GM12864 (cell line): ENCODE data around the gene CCDC6.

ENCODE experiments used
- DNase-seq: peaks from one replicate; pipeline ENCODE4 v3.0.0-alpha.2; 2011; ENCODE audit warnings: low read depth
- H3K4me3 ChIP-seq: 2 replicates; pipeline ENCODE4 v1.5.1; 2011; ENCODE audit warnings: mild to moderate bottlenecking, low read depth, low read length, control low read depth
- TF ChIP-seq, protein P1 (sequence below): IDR thresholded peaks from 2 replicates; pipeline ENCODE4 v1.5.1; 2011; ENCODE audit warnings: low read depth, mild to moderate bottlenecking, moderate library complexity, low read length, control low read depth, inconsistent platforms; ENCODE audit errors: missing control alignments

CCDC6 gene

DNA sequence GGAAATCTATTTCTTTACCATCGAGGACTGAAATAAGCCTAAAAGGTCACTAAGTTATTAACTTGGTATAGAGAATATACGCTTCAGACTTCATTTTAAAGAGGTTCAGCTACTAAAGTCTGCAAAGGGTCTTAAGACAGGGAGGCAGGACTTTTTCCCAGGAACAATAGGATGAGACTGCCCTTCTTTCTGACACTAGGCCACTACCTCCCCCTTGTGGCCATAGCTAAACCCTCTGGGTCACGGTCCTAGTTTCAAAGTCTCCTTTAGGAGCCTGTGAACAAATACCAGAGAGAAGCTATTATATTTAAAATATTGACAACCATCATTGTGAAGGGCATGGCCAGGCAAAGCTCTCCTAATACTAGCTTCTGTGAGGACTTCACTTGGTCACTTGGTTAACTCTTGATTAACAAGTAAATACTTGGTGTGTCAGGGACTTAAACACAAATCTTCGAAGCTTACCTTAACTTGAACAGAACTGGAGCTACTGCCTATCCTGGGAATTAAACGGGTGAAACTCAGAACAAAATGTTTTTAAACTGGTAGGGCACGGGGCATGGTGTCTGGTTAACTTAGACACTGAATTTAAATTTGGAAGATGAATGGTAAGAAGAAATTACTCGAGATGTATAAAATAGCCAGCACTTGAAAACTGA is 75.6 kb downstream of the CCDC6 start:
- DNase-seq: no peak
- TF ChIP-seq, protein P1, sequence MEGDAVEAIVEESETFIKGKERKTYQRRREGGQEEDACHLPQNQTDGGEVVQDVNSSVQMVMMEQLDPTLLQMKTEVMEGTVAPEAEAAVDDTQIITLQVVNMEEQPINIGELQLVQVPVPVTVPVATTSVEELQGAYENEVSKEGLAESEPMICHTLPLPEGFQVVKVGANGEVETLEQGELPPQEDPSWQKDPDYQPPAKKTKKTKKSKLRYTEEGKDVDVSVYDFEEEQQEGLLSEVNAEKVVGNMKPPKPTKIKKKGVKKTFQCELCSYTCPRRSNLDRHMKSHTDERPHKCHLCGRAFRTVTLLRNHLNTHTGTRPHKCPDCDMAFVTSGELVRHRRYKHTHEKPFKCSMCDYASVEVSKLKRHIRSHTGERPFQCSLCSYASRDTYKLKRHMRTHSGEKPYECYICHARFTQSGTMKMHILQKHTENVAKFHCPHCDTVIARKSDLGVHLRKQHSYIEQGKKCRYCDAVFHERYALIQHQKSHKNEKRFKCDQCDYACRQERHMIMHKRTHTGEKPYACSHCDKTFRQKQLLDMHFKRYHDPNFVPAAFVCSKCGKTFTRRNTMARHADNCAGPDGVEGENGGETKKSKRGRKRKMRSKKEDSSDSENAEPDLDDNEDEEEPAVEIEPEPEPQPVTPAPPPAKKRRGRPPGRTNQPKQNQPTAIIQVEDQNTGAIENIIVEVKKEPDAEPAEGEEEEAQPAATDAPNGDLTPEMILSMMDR: peak; percentile 72
- H3K4me3 ChIP-seq: no peak overlapping the region

DNA sequence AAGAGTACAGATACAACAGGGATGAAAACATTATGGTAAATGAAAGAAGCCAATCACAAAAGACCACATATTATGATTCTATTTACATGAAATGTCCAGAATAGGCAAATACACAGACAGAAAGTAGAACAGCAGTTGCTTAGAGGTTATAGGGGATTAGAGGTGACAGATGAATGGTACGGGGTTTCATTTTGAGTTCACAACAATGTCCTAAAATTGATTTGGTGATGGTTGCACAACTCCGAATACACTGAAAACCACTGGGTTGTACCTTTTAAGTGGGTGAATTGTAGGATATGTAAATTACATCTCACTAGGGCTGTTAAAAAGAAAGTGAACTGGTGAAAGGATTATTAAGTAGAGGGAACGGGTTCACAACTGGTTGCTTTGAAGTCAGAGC is 76.8 kb downstream of the CCDC6 start:
- TF ChIP-seq, protein P1: no peak
- peak; percentile 64 for DNase-seq
- H3K4me3 ChIP-seq: no peak overlapping the region

DNA sequence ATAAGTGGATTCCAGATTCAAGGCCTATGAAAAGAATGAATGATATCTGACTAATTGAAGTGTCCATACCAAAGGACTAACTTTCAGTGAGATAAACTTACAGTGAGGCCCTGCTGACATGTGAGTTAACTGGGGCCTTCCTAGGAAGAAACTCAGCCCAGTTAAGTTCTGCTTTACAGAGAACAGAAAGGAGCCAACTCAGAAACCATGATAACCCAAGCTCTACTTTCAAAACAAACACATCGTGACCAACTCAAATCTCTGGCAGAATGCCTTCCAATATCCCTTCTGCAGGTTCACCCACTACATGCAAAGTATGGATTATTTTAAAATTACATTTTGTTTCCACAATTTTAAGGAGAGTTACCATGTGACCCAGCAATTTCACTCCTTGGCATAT is 77.3 kb downstream of the CCDC6 start:
- H3K4me3 ChIP-seq: no peak overlapping the region
- no peak for DNase-seq
- TF ChIP-seq, protein P1: no peak

DNA sequence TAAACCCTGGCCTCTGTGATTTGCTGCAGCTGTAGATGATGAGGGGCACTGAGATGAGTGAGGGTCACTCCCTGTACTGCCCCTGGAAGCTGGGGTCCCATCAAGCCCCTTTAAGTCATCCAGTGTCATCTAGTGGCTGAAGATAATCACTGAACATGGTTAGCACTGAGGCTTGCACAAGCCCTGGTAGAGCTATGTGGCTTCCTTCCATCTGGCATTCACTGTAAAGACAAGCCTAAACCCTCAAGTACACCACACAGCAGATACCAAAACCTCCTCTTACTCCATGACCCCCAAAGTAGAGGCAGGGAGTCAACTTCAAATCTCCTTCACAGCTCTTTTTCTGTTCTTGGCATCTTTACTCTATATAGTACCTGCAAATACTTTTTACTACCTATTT is 80.4 kb downstream of the CCDC6 start:
- TF ChIP-seq, protein P1: no peak
- no peak for DNase-seq
- H3K4me3 ChIP-seq: no peak overlapping the region

DNA sequence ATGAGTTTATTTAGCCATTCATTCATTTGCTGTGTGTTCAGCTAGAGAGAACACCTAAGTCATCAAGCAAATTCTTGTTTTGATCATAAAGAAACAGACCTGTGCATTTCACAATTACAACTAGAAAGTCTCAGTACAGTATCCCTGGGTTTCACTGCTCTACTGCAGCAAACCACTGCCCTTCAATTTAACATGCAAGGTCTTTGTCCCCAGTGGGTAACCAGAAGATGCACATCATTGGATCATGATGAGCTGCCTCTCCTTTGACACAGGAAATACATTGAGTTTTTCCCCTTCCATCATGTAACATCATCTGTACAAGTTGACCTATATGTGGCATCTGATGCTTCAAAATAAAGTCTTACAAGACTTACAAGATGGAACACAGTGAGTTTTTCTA is 82.6 kb downstream of the CCDC6 start:
- TF ChIP-seq, protein P1: no peak

DNA sequence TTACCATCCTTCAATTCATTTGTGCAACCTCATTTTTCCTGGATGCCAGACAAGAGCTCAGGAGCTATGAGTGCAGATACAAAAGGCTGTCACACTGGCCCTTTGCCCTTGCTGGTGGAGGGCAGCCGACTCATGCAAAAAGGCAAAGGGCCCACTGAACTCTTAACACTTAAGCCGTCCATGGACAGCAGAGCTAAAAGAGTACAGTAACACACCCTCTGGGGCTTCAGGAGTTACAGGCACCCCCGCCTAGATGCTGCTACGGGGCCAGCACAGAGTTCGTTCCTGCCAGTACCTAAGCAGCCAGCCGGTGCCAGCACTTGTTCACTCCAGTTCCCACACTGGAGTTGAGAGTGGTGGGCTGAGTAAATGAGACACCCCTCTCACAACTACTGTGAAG is 83.2 kb downstream of the CCDC6 start:
- no peak overlapping the region for H3K4me3 ChIP-seq
- TF ChIP-seq, protein P1: no peak
- DNase-seq: no peak

More for the DNA sequence above, 82.6 kb downstream of the CCDC6 start:
- no peak for DNase-seq
- H3K4me3 ChIP-seq: no peak overlapping the region

DNA sequence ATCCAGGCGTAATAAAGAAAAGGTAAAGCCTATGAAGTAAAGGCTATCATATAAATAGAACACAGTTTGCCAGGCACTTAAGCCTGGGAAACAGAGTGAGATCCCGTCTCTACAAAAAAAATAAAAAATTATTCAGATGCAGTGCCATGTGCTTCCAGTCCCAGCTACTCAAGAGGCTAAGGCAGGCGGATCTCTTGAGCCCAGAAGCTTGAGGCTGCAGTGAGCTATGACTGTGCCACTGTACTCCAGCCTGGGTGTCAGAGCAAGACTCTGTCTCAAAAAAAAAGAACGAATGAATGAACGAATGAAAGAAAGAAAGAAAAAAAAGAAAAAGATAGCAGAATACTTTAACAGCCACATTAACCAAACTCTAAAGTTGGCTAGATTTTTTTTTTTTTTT is 85.9 kb downstream of the CCDC6 start:
- TF ChIP-seq, protein P1: no peak
- no peak overlapping the region for H3K4me3 ChIP-seq
- DNase-seq: no peak
